B cell (primary cell): ENCODE data around the gene IL17RE.

Experiments
- EZH2 ChIP-seq: IDR thresholded peaks from 2 replicates; pipeline ENCODE4 v1.6.1; 2012; ENCODE audit warnings: borderline replicate concordance, low read depth, mild to moderate bottlenecking, moderate library complexity, low read length; ENCODE audit not compliant: insufficient read depth, poor library complexity, severe bottlenecking
- TF ChIP-seq, protein P1 (sequence below): fragments of 200-600 bp; IDR thresholded peaks from one replicate; pipeline ENCODE4 v1.8.0; 2022; ENCODE audit warnings: antibody characterized with exemption, mild to moderate bottlenecking

DNA sequence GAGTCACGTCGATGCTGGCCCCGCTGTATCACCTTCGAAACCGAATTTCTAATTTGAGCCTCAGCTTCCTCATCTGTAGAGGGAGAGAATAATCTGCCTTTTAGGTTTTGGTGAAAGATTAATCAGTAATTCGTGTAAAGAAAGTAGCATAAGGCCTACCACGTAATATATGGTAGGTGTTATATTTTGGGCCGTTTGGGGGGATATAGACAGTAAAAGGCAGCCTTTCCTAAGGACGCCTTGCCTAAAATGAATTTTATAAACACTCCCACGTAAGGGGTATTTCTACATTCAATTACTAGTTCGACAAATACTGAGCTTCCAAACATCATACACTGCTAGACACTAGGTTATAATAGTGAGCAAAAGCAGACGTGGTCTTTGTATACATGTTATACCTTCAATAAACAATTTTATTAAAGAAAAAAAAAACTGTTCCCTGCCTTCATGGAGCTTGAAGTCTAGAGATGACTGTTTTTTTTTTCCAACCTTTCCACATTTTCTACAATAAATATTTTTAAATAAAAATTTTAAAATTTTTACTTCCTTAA lies 11.5 kb upstream of the IL17RE start:
- no peak for TF ChIP-seq EZH2
- TF ChIP-seq, protein P1, sequence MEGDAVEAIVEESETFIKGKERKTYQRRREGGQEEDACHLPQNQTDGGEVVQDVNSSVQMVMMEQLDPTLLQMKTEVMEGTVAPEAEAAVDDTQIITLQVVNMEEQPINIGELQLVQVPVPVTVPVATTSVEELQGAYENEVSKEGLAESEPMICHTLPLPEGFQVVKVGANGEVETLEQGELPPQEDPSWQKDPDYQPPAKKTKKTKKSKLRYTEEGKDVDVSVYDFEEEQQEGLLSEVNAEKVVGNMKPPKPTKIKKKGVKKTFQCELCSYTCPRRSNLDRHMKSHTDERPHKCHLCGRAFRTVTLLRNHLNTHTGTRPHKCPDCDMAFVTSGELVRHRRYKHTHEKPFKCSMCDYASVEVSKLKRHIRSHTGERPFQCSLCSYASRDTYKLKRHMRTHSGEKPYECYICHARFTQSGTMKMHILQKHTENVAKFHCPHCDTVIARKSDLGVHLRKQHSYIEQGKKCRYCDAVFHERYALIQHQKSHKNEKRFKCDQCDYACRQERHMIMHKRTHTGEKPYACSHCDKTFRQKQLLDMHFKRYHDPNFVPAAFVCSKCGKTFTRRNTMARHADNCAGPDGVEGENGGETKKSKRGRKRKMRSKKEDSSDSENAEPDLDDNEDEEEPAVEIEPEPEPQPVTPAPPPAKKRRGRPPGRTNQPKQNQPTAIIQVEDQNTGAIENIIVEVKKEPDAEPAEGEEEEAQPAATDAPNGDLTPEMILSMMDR, result no peak
